ENCODE data around the gene RNF144A.

Gene RNF144A

GRCh38 chr2:7018282-7018701, 101.1 kb downstream of the RNF144A start:
- no peak for DNase-seq (ENCODE audit: low read depth)
- TF ChIP-seq CTCF (IDR thresholded peaks at IDR 0.05; ENCODE audit: insufficient read depth, low read depth, low read length, missing control alignments): no peak
- H3K4me3 ChIP-seq (ENCODE audit: low read length): no peak overlapping the region

DNA sequence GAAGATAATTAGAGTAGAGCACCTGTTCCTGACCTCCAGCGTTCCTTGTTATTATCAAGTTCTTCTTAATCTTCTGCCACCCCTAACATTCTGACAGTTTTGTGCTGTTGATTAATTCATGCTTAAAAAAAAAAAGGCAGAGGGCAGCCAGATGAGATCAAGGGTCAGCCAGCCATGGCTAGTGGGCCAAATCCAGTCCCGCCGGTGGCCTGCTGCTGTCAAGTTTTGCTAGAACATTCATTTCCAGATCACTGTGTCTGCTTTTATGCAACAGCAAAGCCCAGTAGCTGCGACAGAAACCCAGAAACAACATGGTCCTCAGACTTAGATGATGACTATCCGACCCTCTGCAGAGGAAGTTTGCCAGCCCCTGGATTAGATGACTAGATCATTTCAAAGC, 101.6 kb downstream of the RNF144A start:
- DNase-seq (ENCODE audit: low read depth): no peak
- TF ChIP-seq CTCF (IDR thresholded peaks at IDR 0.05; ENCODE audit: insufficient read depth, low read depth, low read length, missing control alignments): no peak
- no peak overlapping the region for H3K4me3 ChIP-seq (ENCODE audit: low read length)

GRCh38 chr2:7019191-7019590, 102.0 kb downstream of the RNF144A start:
- no peak for TF ChIP-seq CTCF (IDR thresholded peaks at IDR 0.05; ENCODE audit: insufficient read depth, low read depth, low read length, missing control alignments)
- no peak overlapping the region for H3K4me3 ChIP-seq (ENCODE audit: low read length)
- DNase-seq (ENCODE audit: low read depth): no peak

- TF ChIP-seq CTCF (IDR thresholded peaks at IDR 0.05; ENCODE audit: insufficient read depth, low read depth, low read length, missing control alignments): no peak
- no peak overlapping the region for H3K4me3 ChIP-seq (ENCODE audit: low read length)
- DNase-seq (ENCODE audit: low read depth): no peak
Measured at GRCh38 chr2:7020059-7020458, 102.8 kb downstream of the RNF144A start.

- no peak for TF ChIP-seq CTCF (IDR thresholded peaks at IDR 0.05; ENCODE audit: insufficient read depth, low read depth, low read length, missing control alignments)
- no peak for DNase-seq (ENCODE audit: low read depth)
- no peak overlapping the region for H3K4me3 ChIP-seq (ENCODE audit: low read length)
Measured at GRCh38 chr2:7020468-7020867, 103.3 kb downstream of the RNF144A start.

- no peak overlapping the region for H3K4me3 ChIP-seq (ENCODE audit: low read length)
- no peak for TF ChIP-seq CTCF (IDR thresholded peaks at IDR 0.05; ENCODE audit: insufficient read depth, low read depth, low read length, missing control alignments)
- DNase-seq (ENCODE audit: low read depth): no peak
Measured at GRCh38 chr2:7020939-7021470, 103.8 kb downstream of the RNF144A start.
